Stimulated activated CD4-positive, alpha-beta T cell treated with anti-CD3 and anti-CD28 coated beads, Interleukin-1b, Interleukin-23, amount 100 ng/mL, for 1 hour (primary cell): Measurements from ENCODE around the gene ZNF808.
"Not testable (repeated sequence)": the region's sequence is repeated elsewhere in the genome, so short reads cannot be mapped to it uniquely, and the experiment has no call there.

Source experiments
- DNase-seq, 2 donors: peaks; one replicate each; pipeline ENCODE4 v3.0.0-alpha.2; 2020; ENCODE audit warnings: low read depth in 2 of 2

ZNF808 gene

DNA sequence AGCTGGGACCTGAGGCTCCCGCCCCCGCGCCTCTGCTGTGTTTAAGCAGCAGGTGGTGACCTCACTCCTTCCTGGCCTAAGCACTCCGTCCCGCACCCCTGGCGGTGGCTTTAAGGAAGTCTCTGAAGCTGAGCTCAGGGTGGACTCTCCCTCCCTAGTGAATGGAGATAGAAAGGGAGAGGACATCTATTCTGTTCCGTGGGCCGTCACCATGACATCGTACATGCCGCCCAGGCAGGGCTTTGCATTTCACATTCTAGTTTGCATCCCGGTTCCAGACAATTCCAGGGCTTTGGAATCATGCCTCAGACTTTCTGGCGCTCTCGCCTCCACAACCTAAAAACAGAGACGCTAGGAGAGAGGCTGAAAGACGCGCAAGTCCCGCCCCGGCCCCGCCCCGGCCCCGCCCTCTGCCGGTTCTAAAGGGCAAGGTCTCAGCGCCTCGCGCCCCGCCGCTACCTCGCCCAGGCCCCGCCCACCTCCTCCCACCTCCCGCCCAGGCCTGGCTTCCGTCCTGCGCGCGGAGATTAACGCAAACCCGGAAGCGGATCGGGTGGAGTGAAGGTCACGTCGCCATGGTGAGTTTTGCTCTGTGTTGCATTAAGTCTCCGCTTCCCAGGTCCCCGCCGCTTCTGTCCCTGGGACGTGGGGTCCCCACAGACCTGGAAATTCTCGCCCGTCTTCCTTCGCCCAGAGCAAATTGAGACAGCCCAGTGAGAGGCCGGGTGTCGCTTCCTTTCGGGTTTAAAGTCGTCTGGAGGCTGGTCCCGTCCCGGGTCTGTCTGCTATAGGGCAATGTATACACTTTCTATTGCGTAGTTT lies at the start of gene ZNF808:
TSS of gene ZNF808 (plus strand) at position 535 of the 822 bp plus-strand sequence. CDS start 15,617 bp downstream, outside the sequence.
- peak; percentile 96 to 99 for DNase-seq

DNA sequence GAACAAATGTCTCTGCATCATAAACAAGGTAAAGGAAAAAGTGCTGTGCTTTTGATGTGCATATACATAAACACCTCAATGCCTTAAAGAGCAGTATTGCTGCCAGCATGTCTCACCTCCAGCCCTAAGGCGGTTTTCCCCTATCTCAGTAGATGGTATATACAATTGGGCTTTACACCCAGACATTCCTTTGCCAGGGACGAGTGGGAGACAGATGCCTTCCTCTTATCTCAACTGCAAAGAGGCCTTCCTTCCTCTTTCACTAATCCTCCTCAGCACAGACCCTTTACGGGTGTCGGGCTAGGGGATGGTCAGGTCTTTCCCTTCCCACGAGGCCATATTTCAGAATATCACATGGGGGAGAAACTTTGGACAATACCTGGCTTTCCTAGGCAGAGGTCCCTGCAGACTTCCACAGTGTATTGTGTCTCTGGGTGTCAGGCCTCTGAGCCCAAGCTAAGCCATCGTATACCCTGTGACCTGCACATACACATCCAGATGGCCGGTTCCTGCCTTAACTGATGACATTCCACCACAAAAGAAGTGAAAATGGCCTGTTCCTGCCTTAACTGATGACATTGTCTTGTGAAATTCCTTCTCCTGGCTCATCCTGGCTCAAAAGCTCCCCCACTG lies 43.2 kb upstream of the ZNF808 start:
- not testable (repeated sequence) for DNase-seq

DNA sequence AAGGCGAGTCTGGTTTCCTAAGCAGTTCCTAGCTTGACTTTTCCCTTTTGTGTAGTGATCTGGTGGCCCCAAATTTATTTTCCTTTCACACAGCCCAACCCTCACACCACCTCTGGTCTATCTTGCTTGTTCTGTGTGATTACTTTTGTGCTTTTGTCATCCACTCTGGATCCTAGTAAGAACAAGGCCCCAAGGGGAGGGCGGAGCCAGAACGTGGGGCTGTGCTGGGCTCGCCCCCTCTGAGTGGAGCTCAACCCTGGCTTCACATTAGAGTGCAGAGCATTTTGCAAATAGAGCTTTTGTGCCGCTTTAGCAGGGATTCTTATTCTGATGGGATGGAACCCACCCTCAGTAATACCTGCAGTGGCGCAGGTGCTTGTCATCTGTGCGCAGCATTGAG lies 42.4 kb upstream of the ZNF808 start:
- not testable (repeated sequence) for DNase-seq

GRCh38 chr19:52485561-52486240 lies 41.8 kb upstream of the ZNF808 start:
- DNase-seq = not testable (repeated sequence)

DNA sequence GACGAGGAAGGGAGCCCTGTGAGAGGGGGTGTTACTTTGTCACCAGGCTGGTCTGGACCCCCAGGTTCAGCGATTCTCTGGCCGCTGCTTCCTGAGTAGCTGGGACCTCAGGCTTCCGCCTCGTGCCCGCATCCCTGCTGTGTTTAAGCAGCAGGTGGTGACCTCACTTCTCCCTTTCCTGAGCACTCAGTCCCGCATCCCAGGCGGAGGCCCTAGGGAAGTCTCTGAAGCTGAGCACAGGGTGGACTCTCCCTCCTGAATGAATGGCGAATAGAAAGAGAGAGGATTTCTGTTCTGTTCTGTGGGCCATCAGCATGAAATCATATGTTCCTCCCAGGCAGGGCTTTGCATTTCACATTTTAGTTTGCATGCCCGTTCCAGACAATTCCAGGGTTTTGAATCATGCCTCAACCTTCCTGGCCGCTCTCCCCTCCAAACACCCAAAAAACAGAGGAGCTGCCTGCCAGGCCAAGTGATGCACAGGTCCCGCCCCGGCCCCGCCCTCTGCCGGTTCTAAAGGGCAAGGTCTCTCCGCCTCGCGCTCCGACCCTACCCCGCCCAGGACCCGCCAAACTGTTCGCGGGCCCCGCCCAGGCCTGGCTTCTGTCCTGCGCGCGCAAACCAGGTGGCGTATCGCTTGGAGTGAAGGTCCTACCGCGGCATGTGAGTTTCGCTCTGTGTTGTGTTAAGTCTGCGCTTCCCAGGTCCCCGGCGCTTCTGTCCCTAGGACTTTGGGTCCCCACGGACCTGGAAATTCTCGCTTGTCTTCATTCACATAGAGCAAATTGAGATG lies 35.1 kb upstream of the ZNF808 start:
- no peak for DNase-seq

DNA sequence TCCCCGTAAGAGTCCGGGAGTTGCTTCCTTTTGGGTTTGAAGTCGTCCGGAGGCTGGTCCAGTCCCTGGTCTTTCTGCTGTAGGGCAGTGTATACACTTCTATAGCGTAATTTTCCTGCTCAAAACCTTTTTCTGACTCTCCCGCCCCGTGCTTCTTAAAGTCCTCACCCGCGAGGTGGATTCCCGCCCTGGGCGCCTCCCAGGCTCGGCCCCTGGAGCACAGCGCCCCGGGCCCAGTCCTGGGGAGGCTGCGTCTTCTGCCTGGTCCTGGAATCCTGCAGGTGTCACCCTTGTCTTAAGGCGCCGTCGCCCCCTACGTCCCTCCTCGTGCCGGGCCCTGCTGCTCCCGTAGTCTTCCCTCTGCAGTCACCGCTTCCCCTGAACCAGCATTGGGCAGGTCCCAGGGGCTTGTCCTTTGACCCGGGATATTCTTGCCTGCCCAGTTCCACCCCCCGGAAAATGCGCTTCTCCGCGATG lies 34.4 kb upstream of the ZNF808 start:
- no peak for DNase-seq

- DNase-seq = no peak
Measured at GRCh38 chr19:52494518-52494917, 33.0 kb upstream of the ZNF808 start.

- DNase-seq = no peak
Measured at GRCh38 chr19:52498571-52498970, 28.9 kb upstream of the ZNF808 start.

- DNase-seq = not testable (repeated sequence)
Measured at GRCh38 chr19:52500474-52500873, 27.0 kb upstream of the ZNF808 start.

- DNase-seq = not testable (repeated sequence)
Measured at GRCh38 chr19:52500991-52501390, 26.5 kb upstream of the ZNF808 start.

DNA sequence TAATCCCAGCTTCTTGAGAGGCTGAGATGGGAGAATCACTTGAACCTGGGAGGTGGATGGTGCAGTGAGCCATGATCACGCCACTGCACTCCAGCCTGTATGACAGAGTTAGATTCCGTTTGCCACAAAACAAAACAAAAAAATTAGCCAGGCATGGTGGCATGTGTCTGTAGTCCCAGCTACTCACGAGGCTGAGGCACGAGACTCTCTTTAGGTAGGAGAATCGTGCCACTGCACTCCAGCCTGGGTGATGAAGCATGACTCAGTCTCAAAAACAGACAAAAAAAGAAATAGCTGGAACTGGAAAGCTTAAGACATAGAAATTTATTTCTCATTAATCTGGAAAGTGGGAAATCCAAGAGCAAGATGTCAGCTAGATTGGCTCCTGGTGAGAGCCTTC lies 20.2 kb upstream of the ZNF808 start:
- DNase-seq = no peak

- DNase-seq = no peak
Measured at GRCh38 chr19:52516191-52516590, 11.3 kb upstream of the ZNF808 start.

GRCh38 chr19:52518646-52519045 lies 8.8 kb upstream of the ZNF808 start:
- DNase-seq = no peak

- not testable (repeated sequence) for DNase-seq
Measured at GRCh38 chr19:52519175-52519574, 8.3 kb upstream of the ZNF808 start.

GRCh38 chr19:52520013-52520412 lies 7.5 kb upstream of the ZNF808 start:
- DNase-seq = no peak

DNA sequence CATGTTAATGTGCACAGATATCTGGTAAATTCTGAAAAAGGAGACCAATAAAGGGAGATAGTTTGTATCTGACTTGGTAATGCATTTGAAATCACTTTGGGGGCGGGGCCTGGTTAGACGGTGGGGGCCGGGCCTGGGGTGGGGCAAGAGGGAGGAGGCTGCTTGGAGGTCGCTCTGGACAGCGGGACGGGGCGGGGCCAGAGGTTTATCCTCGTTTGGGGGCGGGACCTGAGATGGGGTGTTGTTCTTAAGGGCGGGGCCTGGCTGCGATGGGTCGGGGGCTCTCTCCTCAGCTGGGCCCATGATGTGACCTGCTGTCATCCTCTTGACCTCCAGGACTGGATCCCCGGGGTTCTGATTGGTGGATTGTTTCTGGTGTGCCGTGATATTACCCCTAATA lies 4.9 kb upstream of the ZNF808 start:
- DNase-seq = no peak

GRCh38 chr19:52524086-52524485 lies 3.4 kb upstream of the ZNF808 start:
- no peak for DNase-seq

DNA sequence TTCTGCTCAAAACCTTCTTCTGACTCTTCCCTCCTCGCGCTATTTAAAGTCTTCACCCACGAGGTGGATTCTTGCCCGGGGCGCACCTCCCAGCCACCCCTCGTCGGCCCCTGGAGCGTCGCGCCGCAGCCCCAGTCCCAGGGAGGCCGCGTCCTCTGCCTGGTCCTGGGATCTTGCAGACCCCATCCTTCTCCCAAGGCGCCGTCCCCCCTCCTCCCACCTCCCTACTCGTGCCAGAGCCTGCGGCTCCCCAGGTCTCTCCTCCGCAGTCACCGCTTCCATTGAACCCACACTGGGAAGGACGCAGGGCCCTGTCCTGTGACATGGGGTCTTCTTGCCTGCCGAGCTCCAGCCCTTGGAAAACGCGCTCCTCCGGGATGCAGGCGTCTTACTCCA lies 486 bp downstream of the ZNF808 start:
- DNase-seq = no peak

DNA sequence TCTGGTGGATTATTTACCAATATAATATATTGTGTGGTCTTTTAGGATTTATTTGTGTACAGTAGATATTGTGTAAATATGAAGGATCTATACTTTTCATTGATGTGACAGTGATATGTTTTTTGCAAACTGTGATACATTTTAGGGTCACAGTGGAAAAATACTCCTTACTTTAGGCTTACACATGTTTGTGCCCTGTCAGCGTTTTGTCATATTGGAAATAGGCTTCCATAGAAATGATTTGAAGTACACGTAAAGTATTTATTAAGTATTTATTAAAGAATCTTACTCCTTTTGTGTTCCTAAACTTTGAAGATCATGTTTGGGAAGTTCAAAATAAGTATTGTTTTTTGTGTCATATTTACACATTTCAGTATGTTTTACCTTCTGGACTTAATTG lies 5.0 kb downstream of the ZNF808 start:
- DNase-seq = no peak

DNA sequence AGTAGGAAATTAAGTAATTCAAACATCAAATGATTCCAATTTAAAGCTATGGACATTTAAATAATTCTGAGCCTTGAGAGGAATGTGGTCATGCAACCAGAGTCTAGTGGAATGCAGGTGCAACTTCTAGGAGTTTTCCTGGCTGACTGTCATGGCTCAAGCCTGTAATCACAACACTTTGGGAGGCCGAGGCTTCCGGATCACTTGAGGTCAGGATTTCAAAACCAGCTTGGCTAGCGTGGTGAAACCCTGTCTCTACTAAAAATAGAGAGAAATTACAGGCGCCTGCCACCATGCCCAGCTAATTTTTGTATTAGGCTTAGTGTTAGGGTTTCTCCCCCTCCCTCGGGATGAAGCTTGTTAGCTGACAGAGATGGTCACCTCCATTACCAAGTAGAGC lies 6.4 kb downstream of the ZNF808 start:
- DNase-seq = no peak

- DNase-seq = not testable (repeated sequence)
Measured at GRCh38 chr19:52535385-52535770, 7.9 kb downstream of the ZNF808 start.
